HepG2 (cell line): Measurements from ENCODE around the gene CCDC57. TPM values are rescaled to one million over a fixed set of nuclear protein-coding genes. Genes with fewer than 3 reads are reported as not detected.
A peak's percentile ranks its signal among the peaks of the same experiment; 100 is the strongest.

Experiments used
- AHDC1 ChIP-seq: sonication (generic); formaldehyde crosslinking; IDR thresholded peaks from 2 replicates; pipeline ENCODE4 v1.5.1; 2020; ENCODE audit warnings: mild to moderate bottlenecking, missing genetic modification reagents, borderline replicate concordance
- BATF2 ChIP-seq: sonication (generic); formaldehyde crosslinking; IDR thresholded peaks from 2 replicates; pipeline ENCODE4 v1.8.0; 2022; ENCODE audit warnings: mild to moderate bottlenecking, missing genetic modification reagents, moderate library complexity
- HMG20B ChIP-seq: conservative IDR thresholded peaks from 2 replicates; pipeline ENCODE4 v1.6.1; 2016; ENCODE audit warnings: missing genetic modification reagents, missing compliant biosample characterization
- MYNN ChIP-seq: sonication (generic); formaldehyde crosslinking; IDR thresholded peaks from 2 replicates; pipeline ENCODE4 v1.4.0; 2020; ENCODE audit warnings: mild to moderate bottlenecking, low read depth, missing genetic modification reagents
- SNAPC4 ChIP-seq: sonication (generic); formaldehyde crosslinking; IDR thresholded peaks from 2 replicates; pipeline ENCODE4 v1.4.0; 2020; ENCODE audit warnings: mild to moderate bottlenecking, missing genetic modification reagents
- TMF1 ChIP-seq: sonication (generic); formaldehyde crosslinking; IDR thresholded peaks from 2 replicates; pipeline ENCODE4 v1.8.1; 2022; ENCODE audit warnings: low read depth, missing genetic modification reagents
- ZHX2 ChIP-seq, 2 experiments: sonication (generic) in 1 of 2; formaldehyde crosslinking in 1 of 2; IDR thresholded peaks; 2 replicates each; pipeline versions ENCODE4 v1.6.1 to v1.9.0; 2014 to 2022; ENCODE audit warnings: antibody characterized with exemption in 1 of 2, borderline replicate concordance in 1 of 2, inconsistent platforms in 1 of 2, low read depth in 1 of 2, missing genetic modification reagents in 1 of 2
- ZMAT3 ChIP-seq: sonication (generic); formaldehyde crosslinking; conservative IDR thresholded peaks from 2 replicates; pipeline ENCODE4 v1.7.0; 2021; ENCODE audit warnings: missing genetic modification reagents
- ZNF879 ChIP-seq: sonication (generic); formaldehyde crosslinking; IDR thresholded peaks from 2 replicates; pipeline ENCODE4 v1.8.1; 2023; ENCODE audit warnings: missing genetic modification reagents
- polyA plus RNA-seq, 8 experiments: library from polyadenylated mRNA; depleted of rRNA in 3 of 8; stranded (reverse) in 7 of 8; unstranded in 1 of 8; fragments of >200 nt; fragmentation: Illumina TruSeq in 4 of 8; extraction: Trizol in 4 of 8; gene quantifications; 2 replicates each; pipeline versions ENCODE4 v1.2.1 to v1.2.3, GENCODE V29; 2011 to 2016; ENCODE audit warnings: low read depth in 4 of 8, missing spikeins in 1 of 8, mixed read lengths in 1 of 8; ENCODE audit not compliant: insufficient read depth in 1 of 8
- total RNA-seq, 5 experiments: library from RNA; depleted of rRNA; stranded (reverse); fragments of >200 nt; fragmentation: Illumina TruSeq; extraction: Trizol; gene quantifications; 2 replicates each; pipeline ENCODE4 v1.2.3, GENCODE V29; 2016; ENCODE audit warnings: low read depth in 1 of 5

CCDC57 gene
- total and polyA plus RNA-seq, 2 of the 13 experiments (the other 11 are each of a cell fraction or from before 2014, with no cell fraction given) = 59.3 to 59.9 TPM

- TF ChIP-seq ZHX2 (IDR thresholded peaks at IDR 0.05; ENCODE audit: low read depth) (peak; percentile 36; the same call in 1 of the 2 replicates), ZHX2 (CRISPR knock-in tag; IDR thresholded peaks at IDR 0.05; ENCODE audit: borderline replicate concordance) (no peak), SNAPC4 (CRISPR knock-in tag) (no peak), BATF2 (no peak), ZMAT3 (CRISPR knock-in tag) (peak; percentile 60; the same call in 1 of the 2 replicates), AHDC1 (0 out of 2 replicates have a peak, but pooled peaks have one; percentile 38), TMF1 (CRISPR knock-in tag) (peak; percentile 89), HMG20B (CRISPR knock-in tag) (no peak), MYNN (CRISPR knock-in tag) (no peak), ZNF879 (no peak)
These were observed at the start of gene CCDC57 (continued) for GRCh38 chr17:82212331-82213250.
